ENCODE results near the gene DGKB.

DNA sequence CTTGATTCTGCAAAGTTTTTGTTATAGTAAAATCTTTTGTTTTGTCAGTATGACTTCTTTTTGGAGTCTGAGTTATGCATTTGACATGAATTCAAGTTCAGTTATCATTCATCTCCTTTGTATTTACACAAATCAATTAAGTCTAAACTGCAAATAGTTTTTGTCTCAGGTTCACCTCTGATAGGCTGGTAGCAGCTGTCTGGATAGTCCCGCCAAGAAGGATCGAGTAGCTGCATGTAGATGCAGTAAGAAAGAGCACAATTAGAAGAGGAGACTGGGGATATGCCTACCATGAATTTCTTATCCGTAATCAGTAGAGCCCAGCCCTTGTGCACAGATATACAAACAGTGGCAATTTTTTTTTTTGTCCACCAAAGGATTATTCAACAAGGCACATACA, 520.6 kb downstream of the DGKB start:
- TF ChIP-seq, protein P1, sequence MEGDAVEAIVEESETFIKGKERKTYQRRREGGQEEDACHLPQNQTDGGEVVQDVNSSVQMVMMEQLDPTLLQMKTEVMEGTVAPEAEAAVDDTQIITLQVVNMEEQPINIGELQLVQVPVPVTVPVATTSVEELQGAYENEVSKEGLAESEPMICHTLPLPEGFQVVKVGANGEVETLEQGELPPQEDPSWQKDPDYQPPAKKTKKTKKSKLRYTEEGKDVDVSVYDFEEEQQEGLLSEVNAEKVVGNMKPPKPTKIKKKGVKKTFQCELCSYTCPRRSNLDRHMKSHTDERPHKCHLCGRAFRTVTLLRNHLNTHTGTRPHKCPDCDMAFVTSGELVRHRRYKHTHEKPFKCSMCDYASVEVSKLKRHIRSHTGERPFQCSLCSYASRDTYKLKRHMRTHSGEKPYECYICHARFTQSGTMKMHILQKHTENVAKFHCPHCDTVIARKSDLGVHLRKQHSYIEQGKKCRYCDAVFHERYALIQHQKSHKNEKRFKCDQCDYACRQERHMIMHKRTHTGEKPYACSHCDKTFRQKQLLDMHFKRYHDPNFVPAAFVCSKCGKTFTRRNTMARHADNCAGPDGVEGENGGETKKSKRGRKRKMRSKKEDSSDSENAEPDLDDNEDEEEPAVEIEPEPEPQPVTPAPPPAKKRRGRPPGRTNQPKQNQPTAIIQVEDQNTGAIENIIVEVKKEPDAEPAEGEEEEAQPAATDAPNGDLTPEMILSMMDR (optimal IDR thresholded peaks at IDR 0.05 in 1 of 3, IDR thresholded peaks at IDR 0.05 in 1 of 3, conservative IDR thresholded peaks at IDR 0.05 in 1 of 3; ENCODE audit: extremely low read depth in 1 of 3, insufficient read depth in 2 of 3, low read length in 3 of 3): no peak
- no peak for TF ChIP-seq EZH2 (IDR thresholded peaks at IDR 0.05; ENCODE audit: low read length)

Data from keratinocyte (primary cell).